ENCODE measurements around the gene LYL1.

Gene LYL1

DNA sequence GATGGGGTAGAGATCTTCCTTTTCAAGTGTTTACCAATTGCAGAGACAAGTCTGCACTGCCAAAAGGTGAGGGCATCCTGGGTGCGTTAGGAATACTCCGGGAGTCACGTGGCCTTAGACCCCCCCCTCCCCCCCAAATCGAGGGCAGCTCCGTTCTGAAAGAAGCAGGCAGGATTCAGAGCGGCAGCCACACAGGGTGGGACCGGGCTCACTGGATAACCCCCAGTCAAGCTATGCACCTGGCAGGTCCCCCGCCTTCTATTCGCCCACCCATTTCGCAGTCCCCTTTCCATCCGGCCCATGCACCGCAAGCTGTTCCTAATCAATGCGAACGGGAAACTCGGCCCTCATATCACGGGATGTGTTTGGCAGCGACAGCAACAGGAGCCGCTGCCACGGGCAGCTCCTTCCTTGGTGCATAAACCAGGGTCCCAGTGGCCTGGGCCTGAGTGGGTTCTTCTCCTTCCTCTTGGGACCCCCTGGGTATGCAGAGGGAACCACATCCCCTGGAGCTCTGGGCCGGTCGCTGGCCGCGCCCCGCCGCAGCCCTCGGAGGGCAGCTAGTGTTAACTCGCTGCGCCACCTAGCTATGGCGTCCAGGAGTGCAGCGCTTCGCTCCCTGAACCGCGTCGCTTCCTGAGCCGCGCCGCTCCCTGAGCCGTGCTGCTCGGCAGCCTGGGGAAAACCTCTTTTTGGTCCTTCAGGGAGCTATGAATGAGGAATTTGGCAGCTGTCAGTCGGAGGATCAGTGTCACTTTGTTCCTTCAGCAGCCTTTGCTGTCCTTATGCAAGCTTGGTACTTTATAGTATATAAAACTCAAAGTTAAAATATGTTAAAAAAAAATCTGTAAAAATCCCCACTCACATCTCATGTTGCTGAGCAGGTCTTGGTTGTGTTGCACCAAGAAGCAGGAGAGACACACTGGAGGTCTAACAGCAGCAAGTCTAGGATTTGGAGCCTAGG, 41.4 kb downstream of the LYL1 start:
- H3K4me3 ChIP-seq (ENCODE audit: low read length): peak overlapping the region; percentile 39
- DNase-seq (ENCODE audit: low read depth): peak; percentile 74
- TF ChIP-seq CTCF (IDR thresholded peaks at IDR 0.05; ENCODE audit: insufficient read depth, low read depth, low read length, missing control alignments): peak; percentile 90

- TF ChIP-seq CTCF (IDR thresholded peaks at IDR 0.05; ENCODE audit: insufficient read depth, low read depth, low read length, missing control alignments): no peak
- DNase-seq (ENCODE audit: low read depth): no peak
- H3K4me3 ChIP-seq (ENCODE audit: low read length): no peak overlapping the region
Measured at GRCh38 chr19:13060233-13060963, 42.3 kb downstream of the LYL1 start.

DNA sequence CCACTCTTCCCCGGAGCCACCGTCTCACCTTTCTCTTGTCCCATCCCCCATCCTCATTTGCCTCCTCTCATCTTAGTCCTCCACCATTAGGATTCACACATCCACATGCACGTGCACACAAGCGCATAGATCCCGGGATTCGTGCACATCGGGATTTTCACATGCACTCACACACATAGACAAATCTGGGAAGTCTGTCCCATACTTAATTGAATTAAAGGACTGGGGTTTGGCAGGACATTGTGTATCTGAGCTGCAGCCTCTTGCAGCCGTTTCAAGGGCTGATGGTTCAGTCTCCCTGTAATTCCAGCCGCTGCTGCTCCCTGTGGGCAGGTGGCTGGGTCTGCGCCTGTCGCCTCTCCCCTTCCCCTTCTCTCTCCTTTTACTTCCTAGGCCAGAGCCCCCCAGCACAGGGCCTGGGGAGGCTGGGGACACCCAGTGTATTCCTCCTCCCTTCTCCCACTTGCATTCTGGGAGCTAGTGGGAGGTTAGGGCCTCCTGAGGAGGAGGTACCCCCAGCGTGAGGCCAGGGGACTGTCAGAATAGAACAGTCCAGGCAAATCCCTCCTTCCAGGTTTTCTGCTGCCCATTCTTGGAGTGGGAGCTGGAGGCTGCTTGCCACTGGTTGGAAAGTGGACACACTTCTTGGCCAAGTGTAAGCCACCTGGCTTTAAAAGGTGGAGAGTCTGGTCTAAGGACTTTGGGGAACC, 43.6 kb downstream of the LYL1 start:
- DNase-seq (ENCODE audit: low read depth): no peak
- TF ChIP-seq CTCF (IDR thresholded peaks at IDR 0.05; ENCODE audit: insufficient read depth, low read depth, low read length, missing control alignments): no peak
- H3K4me3 ChIP-seq (ENCODE audit: low read length): no peak overlapping the region

GRCh38 chr19:13057744-13058143, 44.9 kb downstream of the LYL1 start:
- no peak overlapping the region for H3K4me3 ChIP-seq (ENCODE audit: low read length)
- DNase-seq (ENCODE audit: low read depth): no peak
- no peak for TF ChIP-seq CTCF (IDR thresholded peaks at IDR 0.05; ENCODE audit: insufficient read depth, low read depth, low read length, missing control alignments)

DNA sequence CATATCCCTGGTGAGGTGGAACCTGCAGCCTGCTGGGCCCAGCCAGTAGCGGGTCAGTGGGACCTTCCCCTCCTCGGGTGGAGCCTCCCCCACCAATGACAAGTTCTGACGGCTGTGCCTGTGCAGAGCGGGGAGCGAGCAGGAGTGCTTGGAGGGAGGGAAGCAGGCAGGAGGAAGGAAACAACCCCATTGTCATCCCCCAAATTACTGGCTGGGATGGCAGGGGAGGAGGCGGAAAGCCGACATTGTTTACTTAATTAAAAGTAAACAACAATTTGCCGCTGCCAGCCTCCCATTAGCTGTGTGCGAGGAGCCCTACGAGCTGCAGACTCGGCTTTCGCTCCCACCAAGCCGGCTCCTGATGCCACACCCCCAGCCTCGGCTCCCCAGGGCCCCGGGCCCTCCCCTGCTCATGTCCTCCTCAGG, 45.5 kb downstream of the LYL1 start:
- H3K4me3 ChIP-seq (ENCODE audit: low read length): no peak overlapping the region
- DNase-seq (ENCODE audit: low read depth): no peak
- TF ChIP-seq CTCF (IDR thresholded peaks at IDR 0.05; ENCODE audit: insufficient read depth, low read depth, low read length, missing control alignments): no peak

DNA sequence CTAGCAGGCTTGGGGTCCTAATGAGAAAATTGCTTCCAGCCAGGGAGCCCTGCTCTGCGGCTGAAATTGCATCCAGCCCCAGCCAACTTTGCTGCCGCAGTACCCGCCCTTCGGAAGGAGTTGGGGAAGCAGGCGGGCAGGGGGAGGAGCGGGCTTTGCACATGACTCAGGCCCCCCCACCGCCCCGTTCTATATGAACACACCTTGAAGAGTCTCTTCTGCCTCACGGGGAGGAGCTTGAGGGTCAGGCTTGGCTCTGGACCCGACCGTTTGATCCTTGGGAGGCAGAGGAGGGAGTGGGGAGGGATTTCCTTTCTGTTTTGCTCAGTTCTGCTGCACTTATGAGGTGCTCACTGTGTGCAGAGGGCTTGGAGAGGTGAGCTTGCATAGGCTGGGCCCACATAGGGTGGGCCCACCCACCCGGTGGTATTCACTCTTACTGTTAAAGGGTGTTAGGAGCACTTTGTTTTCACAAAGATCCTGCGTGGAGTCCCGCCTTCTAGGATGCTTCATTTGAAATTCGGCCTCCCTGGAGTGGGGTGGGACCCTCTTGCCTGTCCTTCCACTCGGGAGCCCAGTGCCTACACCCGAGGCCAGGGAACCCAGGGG, 46.5 kb downstream of the LYL1 start:
- TF ChIP-seq CTCF (IDR thresholded peaks at IDR 0.05; ENCODE audit: insufficient read depth, low read depth, low read length, missing control alignments): no peak
- H3K4me3 ChIP-seq (ENCODE audit: low read length): no peak overlapping the region
- DNase-seq (ENCODE audit: low read depth): peak; percentile 82

Measured in epithelial cell of esophagus (primary cell).